T-helper 17 cell (primary cell): ENCODE measurements around the gene RFFL. TPM values are rescaled to one million over a fixed set of nuclear protein-coding genes. Genes with fewer than 3 reads are reported as not detected.
A peak's percentile ranks its signal among the peaks of the same experiment; 100 is the strongest.
"Not testable (repeated sequence)": the region's sequence is repeated elsewhere in the genome, so short reads cannot be mapped to it uniquely, and the experiment has no call there.

Source experiments
- ATAC-seq: fragments of 150-1000 bp; cut with Tn5 transposase; 2 replicates; pipeline ENCODE4 v1.10.0; 2021; ENCODE audit warnings: mild to moderate bottlenecking, moderate library complexity
- DNase-seq, 3 donors: peaks; one replicate each; pipeline versions ENCODE4 v3.0.0 to v3.0.0-alpha.2; 2020 to 2021
- H3K9me3 ChIP-seq: one replicate; pipeline ENCODE4 v1.7.0; 2013; ENCODE audit warnings: low read length, mild to moderate bottlenecking; ENCODE audit not compliant: control insufficient read depth, poor library complexity, severe bottlenecking
- H3K27ac Mint-ChIP-seq: one replicate; pipeline ENCODE4 v1.8.0; 2022; ENCODE audit warnings: mild to moderate bottlenecking, moderate library complexity, mixed read lengths
- H3K27me3 Mint-ChIP-seq: one replicate; pipeline ENCODE4 v1.8.0; 2022; ENCODE audit warnings: mixed read lengths
- H3K36me3 Mint-ChIP-seq: one replicate; pipeline ENCODE4 v1.8.0; 2022; ENCODE audit warnings: low read depth, mixed read lengths
- H3K4me1 Mint-ChIP-seq: one replicate; pipeline ENCODE4 v1.8.0; 2022; ENCODE audit warnings: mild to moderate bottlenecking, mixed read lengths
- H3K4me3 Mint-ChIP-seq: one replicate; pipeline ENCODE4 v1.8.0; 2022; ENCODE audit warnings: mild to moderate bottlenecking, moderate library complexity, mixed read lengths
- total RNA-seq, 4 donors: library from RNA in 2 of 4; stranded (reverse) in 2 of 4; gene quantifications; one replicate each; pipeline ENCODE4 v1.2.3 and lab custom pipeline; 2022 to 2026

Gene RFFL
- total RNA-seq, 2 donors from 2014 or later: 71.0 to 72.1 TPM

DNA sequence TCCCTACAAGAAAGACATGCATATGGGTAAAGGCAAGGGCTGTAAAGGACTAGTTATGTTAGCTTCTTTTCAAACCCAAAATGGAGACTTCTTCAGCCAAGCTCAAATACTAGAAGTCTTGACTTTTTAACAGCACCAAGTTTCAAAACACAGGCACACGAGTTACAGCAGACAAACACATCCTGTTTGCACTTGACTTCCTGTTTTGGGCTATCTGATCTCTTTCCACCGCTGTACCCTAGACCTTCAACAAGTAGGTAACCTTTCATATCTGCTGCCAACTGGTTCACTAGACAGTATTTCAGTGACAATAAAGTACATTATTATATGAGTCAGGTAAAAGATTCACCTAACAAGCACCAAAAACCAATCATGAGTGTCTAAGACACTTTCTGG lies 12.3 kb downstream of the RFFL start:
- H3K4me1 Mint-ChIP-seq: peaks cover 66% of the 10 kb centered on the region
- DNase-seq: peak in 2 of 3 donors; percentile 18 to 29
- no peaks in the 10 kb centered on the region for H3K9me3 ChIP-seq
- no peaks in the 10 kb centered on the region for H3K27me3 Mint-ChIP-seq
- peak overlapping the region; percentile 84 for H3K4me3 Mint-ChIP-seq
- peak; percentile 89 for ATAC-seq
- peaks cover 10% of the 10 kb centered on the region for H3K36me3 Mint-ChIP-seq
- H3K27ac Mint-ChIP-seq: peak overlapping the region; percentile 90

DNA sequence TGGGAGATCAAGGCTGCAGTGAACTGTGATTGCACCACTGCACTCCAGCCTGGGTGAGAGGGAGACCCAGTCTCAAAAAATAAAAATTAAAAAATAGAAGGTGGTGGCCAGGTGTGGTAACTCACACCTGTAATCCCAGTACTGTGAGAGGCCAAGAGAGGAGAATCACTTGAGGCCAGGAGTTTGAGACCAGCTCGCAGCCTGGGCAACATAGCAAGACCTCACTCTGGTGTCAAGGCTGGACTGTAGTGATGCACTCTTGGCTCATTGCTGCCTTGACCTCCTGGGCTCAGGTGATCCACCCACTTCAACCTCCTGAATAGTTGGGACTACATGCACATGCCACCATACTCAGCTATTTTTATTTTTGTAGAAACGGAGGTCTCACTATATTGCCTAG lies 13.3 kb downstream of the RFFL start:
- Mint-ChIP-seq H3K36me3 (peaks cover 5% of the 10 kb centered on the region), H3K4me3 (no peak overlapping the region), H3K27me3 (no peaks in the 10 kb centered on the region), H3K27ac (peak overlapping the region; percentile 90), H3K4me1 (peaks cover 68% of the 10 kb centered on the region)
- no peak for DNase-seq
- no peaks in the 10 kb centered on the region for H3K9me3 ChIP-seq
- ATAC-seq: no peak

DNA sequence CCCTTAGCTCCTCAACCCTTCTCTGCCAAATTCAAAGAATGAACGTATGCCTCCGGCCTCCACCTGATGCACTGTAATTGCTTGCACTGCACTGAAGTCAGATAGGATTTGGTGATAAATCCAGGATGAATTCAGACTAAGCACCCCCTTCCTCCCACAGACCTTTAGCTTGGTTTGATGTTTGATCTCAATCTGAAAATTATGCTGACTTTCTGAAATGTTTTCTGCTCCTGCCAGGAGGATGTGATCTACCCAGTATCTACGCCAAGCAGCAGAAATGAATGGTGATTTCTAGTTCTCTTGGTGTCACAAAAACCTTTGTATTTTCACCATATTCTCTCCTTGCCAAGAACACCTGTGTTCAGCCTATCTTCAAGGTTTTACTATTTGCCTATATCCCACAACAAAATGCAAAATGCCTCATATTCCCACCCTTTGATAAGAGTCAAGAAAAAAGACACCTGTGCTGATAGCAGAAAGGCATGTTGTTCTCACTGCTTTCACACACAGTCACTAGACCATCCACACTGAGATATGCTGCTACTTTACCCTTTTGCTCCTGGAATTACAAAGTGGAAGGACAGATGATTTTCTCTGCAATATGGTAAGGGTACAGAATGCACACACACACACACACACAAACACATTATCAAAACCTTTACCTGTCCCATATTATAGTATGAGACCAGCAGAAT lies 14.7 kb downstream of the RFFL start:
- no peaks in the 10 kb centered on the region for H3K9me3 ChIP-seq
- peak overlapping the region; percentile 90 for H3K27ac Mint-ChIP-seq
- H3K36me3 Mint-ChIP-seq: peaks cover 5% of the 10 kb centered on the region
- no peak for ATAC-seq
- peak overlapping the region; percentile 87 for H3K4me3 Mint-ChIP-seq
- peaks cover 64% of the 10 kb centered on the region for H3K4me1 Mint-ChIP-seq
- no peaks in the 10 kb centered on the region for H3K27me3 Mint-ChIP-seq
- DNase-seq: no peak

DNA sequence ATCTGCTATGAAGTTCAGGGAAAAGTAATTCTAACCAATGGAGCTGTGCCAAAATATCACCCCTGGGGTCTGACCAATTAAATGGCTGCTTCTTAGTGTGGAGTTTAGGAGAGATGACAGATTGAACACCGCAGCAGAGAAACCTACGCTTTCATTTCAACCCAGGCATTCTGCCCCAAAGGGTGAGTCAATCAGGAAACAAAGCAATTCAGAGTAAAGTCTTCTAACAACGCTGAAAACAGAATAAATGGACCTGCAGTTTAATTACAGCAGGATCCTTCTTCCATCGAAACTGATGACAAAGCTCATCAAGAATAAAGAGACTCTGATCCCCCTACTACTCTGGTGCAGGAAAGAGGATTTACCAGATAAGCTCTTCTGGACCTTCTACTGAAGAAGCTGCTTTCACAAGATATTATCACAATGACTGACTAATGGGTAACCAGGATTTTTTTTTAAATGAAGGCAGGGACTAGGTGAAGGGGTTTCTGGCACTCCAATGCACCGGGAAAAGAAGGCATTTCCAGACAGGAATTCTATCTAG lies 16.7 kb downstream of the RFFL start:
- peak overlapping the region; percentile 86 for H3K4me3 Mint-ChIP-seq
- peaks cover 54% of the 10 kb centered on the region for H3K4me1 Mint-ChIP-seq
- no peaks in the 10 kb centered on the region for H3K27me3 Mint-ChIP-seq
- H3K9me3 ChIP-seq: no peaks in the 10 kb centered on the region
- ATAC-seq (peak; percentile 77), DNase-seq (peak in 2 of 3 donors; percentile 30 to 32)
- H3K27ac Mint-ChIP-seq: peak overlapping the region; percentile 90
- peaks cover 5% of the 10 kb centered on the region for H3K36me3 Mint-ChIP-seq

DNA sequence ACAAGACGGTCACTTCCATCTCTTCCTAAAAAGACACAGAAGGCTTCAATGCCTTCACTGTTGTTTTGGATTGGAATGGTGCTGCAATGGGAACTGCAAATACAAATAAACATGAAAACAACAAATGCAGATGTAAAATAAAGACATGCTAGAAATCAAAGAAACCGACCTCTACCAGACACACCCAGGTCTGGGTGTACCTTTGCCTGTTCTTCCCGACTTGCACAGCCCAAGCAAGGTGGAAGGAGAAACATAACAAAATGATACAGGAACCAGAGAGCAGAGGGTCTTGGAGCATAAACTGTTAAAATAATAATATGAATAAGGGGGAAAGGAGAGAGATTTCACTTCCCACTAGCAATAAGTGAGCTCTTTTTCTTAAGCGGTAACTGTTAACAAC lies 17.3 kb downstream of the RFFL start:
- ATAC-seq (no peak), DNase-seq (no peak)
- Mint-ChIP-seq H3K4me1 (peaks cover 50% of the 10 kb centered on the region), H3K4me3 (peak overlapping the region; percentile 86), H3K27me3 (no peaks in the 10 kb centered on the region), H3K27ac (peak overlapping the region; percentile 90), H3K36me3 (peaks cover 5% of the 10 kb centered on the region)
- H3K9me3 ChIP-seq: no peaks in the 10 kb centered on the region

DNA sequence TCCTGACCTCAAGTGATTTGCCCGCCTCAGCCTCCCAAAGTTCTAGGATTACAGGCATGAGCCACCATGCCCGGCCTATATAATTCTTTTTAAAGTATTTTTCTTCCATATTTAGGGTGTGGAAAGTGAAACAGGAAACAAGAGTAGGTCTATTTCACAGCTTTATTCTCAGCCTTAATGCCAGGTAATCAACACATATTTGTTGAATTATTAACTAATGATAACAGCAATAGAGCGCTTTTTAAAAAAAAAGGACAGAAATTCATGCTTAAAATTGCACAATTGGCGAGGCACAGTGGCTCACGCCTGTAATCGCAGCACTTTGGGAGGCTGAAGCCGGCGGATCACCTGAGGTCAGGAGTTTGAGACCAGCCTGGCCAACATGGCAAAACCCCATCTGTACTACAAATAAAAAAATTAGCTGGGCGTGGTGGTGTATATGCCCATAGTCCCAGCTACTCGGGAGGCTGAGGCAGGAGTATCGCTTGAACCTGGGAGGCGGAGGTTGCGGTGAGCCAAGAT lies 18.0 kb downstream of the RFFL start:
- not testable (repeated sequence) for ATAC-seq, DNase-seq, H3K9me3 ChIP-seq, H3K27me3 Mint-ChIP-seq, H3K36me3 Mint-ChIP-seq
- peaks cover 48% of the 10 kb centered on the region for H3K4me1 Mint-ChIP-seq
- peak overlapping the region; percentile 90 for H3K27ac Mint-ChIP-seq
- H3K4me3 Mint-ChIP-seq: peak overlapping the region; percentile 86

DNA sequence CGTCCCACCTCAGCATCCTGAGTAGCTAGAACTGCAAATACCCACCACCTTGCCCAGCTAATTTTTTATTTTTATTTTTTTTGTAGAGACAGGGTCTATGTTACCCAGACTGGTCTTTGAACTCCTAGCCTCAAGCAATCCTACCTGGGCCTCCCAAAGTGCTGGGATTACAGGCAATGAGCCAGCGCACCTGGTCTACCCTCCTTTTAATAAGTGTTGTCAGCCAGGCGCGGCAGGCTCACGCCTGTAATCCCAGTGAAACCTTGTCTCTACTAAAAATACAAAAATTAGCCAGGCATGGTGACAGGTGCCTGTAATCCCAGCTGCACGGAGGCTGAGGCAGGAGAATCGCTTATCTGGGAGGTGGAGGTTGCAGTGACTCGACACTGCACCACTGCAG lies 19.3 kb downstream of the RFFL start:
- H3K9me3 ChIP-seq: no peaks in the 10 kb centered on the region
- no peak for DNase-seq
- Mint-ChIP-seq H3K27me3 (no peaks in the 10 kb centered on the region), H3K4me1 (peaks cover 47% of the 10 kb centered on the region), H3K27ac (peak overlapping the region; percentile 90), H3K36me3 (peaks cover 8% of the 10 kb centered on the region), H3K4me3 (no peak overlapping the region)
- ATAC-seq: no peak

DNA sequence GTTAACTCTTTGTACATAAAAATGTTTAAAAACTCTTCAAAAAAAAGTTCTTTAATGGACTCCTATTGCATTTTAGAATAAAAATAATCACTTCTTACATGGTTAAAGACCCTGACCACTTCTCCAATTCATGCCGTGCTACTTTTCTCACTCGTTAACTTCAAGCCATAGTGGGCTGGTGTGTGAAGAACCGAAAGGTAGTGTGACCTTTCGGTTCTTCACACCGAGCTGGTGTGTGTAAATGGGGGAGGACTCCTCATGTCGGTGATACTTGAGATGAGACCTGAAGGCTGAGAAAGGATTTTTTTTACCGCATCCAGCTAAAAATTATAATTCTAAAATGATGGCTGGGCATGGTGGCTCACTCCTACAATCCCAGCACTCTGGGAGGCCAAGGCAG lies 22.1 kb downstream of the RFFL start:
- Mint-ChIP-seq H3K27ac (no peak overlapping the region), H3K4me3 (no peak overlapping the region), H3K27me3 (no peaks in the 10 kb centered on the region), H3K4me1 (peaks cover 35% of the 10 kb centered on the region), H3K36me3 (peaks cover 7% of the 10 kb centered on the region)
- DNase-seq (no peak), ATAC-seq (no peak)
- H3K9me3 ChIP-seq: no peaks in the 10 kb centered on the region

DNA sequence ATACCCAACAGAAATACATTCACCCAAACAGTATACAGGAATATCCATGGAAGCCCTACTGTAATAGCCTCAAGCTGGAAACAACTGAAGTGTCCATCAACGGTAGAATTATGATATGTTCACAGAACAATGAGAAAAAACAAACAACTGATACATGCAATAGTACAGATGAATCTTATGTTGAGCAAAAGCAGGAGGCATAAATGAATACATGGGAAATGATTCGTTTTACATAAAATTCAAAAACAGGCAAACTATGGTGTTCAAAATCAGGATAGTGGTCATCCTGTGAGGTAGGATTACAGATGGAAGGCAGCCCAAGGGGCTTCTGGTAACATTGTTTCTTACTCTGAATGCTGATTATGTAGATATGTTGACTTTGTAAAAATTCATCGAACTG lies 25.1 kb downstream of the RFFL start:
- peaks cover 20% of the 10 kb centered on the region for H3K4me1 Mint-ChIP-seq
- peaks cover 7% of the 10 kb centered on the region for H3K36me3 Mint-ChIP-seq
- no peak overlapping the region for H3K27ac Mint-ChIP-seq
- ATAC-seq (no peak), DNase-seq (no peak)
- no peak overlapping the region for H3K4me3 Mint-ChIP-seq
- no peaks in the 10 kb centered on the region for H3K9me3 ChIP-seq
- H3K27me3 Mint-ChIP-seq: no peaks in the 10 kb centered on the region

DNA sequence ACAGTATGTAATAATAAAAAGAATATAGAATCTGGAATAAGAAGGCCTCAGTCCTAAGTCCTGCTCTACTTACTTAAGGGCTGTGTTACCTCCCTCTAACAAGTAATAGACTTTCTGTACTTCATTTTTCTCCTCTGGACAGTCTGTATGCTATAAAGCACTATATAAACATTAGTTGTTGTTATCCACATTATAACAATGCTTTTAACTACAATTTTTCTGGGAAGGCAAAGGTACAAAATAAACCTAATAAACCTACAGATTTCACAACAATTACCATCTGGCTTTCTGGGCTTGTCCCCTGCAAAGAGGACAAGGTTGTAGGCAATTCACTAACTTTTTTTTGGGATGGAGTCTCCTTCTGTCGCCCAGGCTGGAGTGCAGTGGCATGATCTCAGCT lies 32.7 kb downstream of the RFFL start:
- H3K4me3 Mint-ChIP-seq: no peak overlapping the region
- no peaks in the 10 kb centered on the region for H3K27me3 Mint-ChIP-seq
- H3K36me3 Mint-ChIP-seq: peaks cover 15% of the 10 kb centered on the region
- no peaks in the 10 kb centered on the region for H3K9me3 ChIP-seq
- peaks cover 24% of the 10 kb centered on the region for H3K4me1 Mint-ChIP-seq
- ATAC-seq (no peak), DNase-seq (no peak)
- peak overlapping the region; percentile 75 for H3K27ac Mint-ChIP-seq

DNA sequence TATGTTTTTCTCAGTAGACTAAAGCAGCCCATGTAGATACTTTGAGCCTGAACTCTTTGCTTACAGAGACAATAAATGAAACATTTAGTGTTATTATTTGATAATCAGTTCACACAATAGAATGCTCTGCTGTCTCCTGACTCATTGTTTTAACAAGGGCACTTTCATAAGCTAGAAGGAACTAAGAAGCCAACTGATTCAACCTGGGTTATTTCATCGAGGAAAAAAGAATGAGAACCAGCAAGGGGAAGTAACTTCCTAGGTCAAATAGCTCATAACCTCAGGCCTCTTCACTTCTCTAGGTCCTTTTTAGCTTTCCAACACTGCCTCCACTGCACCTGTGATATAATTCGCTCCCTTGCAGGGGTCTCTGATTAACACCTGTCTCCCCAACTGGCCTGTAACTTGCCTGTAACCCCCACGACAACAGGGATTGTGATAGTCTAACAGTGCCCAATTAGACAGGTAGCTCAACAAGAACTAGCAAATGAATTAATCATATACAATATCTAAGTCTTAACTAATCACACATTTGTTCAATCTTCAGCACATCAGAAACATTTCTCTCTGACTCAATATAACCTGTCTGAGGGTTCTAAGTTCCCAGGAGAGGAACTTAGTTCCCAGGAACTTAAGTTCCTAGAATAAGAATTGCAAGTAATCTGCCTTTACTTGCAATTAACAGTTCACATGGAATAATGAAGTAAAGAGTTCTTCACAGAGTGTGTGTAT lies 34.8 kb downstream of the RFFL start:
- ATAC-seq: no peak
- Mint-ChIP-seq H3K4me1 (peaks cover 33% of the 10 kb centered on the region), H3K27me3 (no peaks in the 10 kb centered on the region), H3K4me3 (no peak overlapping the region), H3K36me3 (peaks cover 15% of the 10 kb centered on the region), H3K27ac (peak overlapping the region; percentile 83)
- no peak for DNase-seq
- no peaks in the 10 kb centered on the region for H3K9me3 ChIP-seq

DNA sequence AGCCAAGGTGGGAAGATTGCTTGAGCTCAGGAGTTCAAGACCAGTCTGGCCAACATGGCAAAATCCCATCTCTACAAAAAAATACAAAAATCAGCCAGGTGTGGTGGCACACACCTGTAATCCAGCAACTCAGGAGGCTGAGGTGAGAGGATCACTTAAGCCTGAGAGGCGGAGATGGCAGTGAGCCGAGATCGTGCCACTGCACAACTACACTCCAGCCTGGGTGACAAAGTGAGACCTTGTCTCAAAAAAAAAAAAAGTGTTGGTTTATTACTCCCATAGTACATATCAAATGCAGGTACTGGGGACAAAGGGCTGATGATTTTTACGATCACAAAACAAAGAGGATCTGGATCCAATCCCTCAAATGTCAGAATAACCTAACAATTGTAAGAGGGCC lies 35.4 kb downstream of the RFFL start:
- H3K27ac Mint-ChIP-seq: peak overlapping the region; percentile 83
- not testable (repeated sequence) for ATAC-seq, H3K4me3 Mint-ChIP-seq, H3K27me3 Mint-ChIP-seq, H3K9me3 ChIP-seq, DNase-seq
- H3K36me3 Mint-ChIP-seq: peaks cover 14% of the 10 kb centered on the region
- H3K4me1 Mint-ChIP-seq: peaks cover 38% of the 10 kb centered on the region

DNA sequence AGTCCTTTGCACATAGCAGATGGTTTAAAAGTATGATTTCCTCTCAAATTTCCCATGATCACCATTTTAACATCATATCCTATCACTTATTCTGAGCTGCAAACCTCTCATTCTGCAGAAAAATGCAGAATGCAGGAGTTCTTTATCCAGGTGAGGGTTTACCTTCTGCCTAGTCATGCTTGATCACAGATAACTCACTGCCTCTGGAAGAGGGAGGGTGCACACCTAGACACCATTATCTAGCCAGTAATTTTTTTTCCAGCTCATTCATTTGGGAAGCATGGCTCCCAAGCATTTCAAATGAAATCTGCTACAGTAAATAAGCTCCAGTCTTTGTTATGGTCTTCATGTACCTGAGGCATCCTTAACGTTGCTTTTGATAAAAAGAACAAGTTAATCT lies 38.0 kb downstream of the RFFL start:
- H3K4me1 Mint-ChIP-seq: peaks cover 44% of the 10 kb centered on the region
- H3K27ac Mint-ChIP-seq: peak overlapping the region; percentile 96
- H3K36me3 Mint-ChIP-seq: peaks cover 4% of the 10 kb centered on the region
- no peaks in the 10 kb centered on the region for H3K9me3 ChIP-seq
- no peak for DNase-seq
- no peaks in the 10 kb centered on the region for H3K27me3 Mint-ChIP-seq
- H3K4me3 Mint-ChIP-seq: no peak overlapping the region
- ATAC-seq: no peak
